ENCODE measurements around the gene BICDL1.
A peak's percentile ranks its signal among the peaks of the same experiment; 100 is the strongest.

Gene BICDL1

GRCh38 chr12:120062976-120063579 is 74.0 kb downstream of the BICDL1 start:
- Histone ChIP-seq H3K79me2 (ENCODE audit: control insufficient read depth, insufficient read depth, low read length, poor library complexity) (no peaks in the 10 kb centered on the region), H3K4ac (ENCODE audit: low read depth, low read length) (no peak overlapping the region), H3K9ac (ENCODE audit: low read length) (no peak overlapping the region), H3K14ac (ENCODE audit: low read length) (no peak overlapping the region), H3K23ac (ENCODE audit: low read length) (no peak overlapping the region), H4K91ac (ENCODE audit: low read depth, low read length) (no peak overlapping the region), H3K36me3 (ENCODE audit: control insufficient read depth in 1 of 2, insufficient read depth in 2 of 2, low read length in 2 of 2) (no peaks in the 10 kb centered on the region), H3K4me2 (ENCODE audit: low read length) (no peak overlapping the region), H2BK12ac (ENCODE audit: low read length) (no peak overlapping the region), H3K79me1 (ENCODE audit: low read length) (no peaks in the 10 kb centered on the region), H4K12ac (ENCODE audit: low read depth, low read length) (no peak overlapping the region), H3K4me1 (ENCODE audit: control insufficient read depth in 1 of 2, insufficient read depth in 2 of 2, low read length in 2 of 2) (peaks cover 4 to 13% of the 10 kb centered on the region in 2 experiments), H3K4me3 (ENCODE audit: low read depth, low read length) (no peak overlapping the region), H3K18ac (ENCODE audit: low read length) (no peak overlapping the region), H3K27ac (ENCODE audit: low read depth, low read length) (no peak overlapping the region), H2AFZ (ENCODE audit: insufficient read depth, low read length, poor library complexity) (no peak overlapping the region), H3K9me3 (ENCODE audit: insufficient read depth, low read depth, low read length) (no peaks in the 10 kb centered on the region), H2BK5ac (ENCODE audit: low read depth, low read length, poor library complexity) (no peak overlapping the region), H4K8ac (ENCODE audit: low read depth, low read length) (no peak overlapping the region), H2BK120ac (ENCODE audit: insufficient read depth, low read length, poor library complexity) (no peak overlapping the region), H2AK5ac (ENCODE audit: low read length) (no peak overlapping the region), H3K27me3 (ENCODE audit: insufficient read depth, low read length) (no peaks in the 10 kb centered on the region)
- no peak for DNase-seq
- WGBS (ENCODE audit: extremely low coverage, insufficient coverage, insufficient read length) = no CpG with 5 or more reads among the region's 3 CpGs

GRCh38 chr12:120064054-120064940 is 75.3 kb downstream of the BICDL1 start:
- Histone ChIP-seq H4K91ac (ENCODE audit: low read depth, low read length) (no peak overlapping the region), H3K14ac (ENCODE audit: low read length) (no peak overlapping the region), H3K4me2 (ENCODE audit: low read length) (no peak overlapping the region), H4K8ac (ENCODE audit: low read depth, low read length) (no peak overlapping the region), H3K9me3 (ENCODE audit: insufficient read depth, low read depth, low read length) (no peaks in the 10 kb centered on the region), H2BK12ac (ENCODE audit: low read length) (no peak overlapping the region), H3K23ac (ENCODE audit: low read length) (no peak overlapping the region), H3K27me3 (ENCODE audit: insufficient read depth, low read length) (no peaks in the 10 kb centered on the region), H3K36me3 (ENCODE audit: control insufficient read depth in 1 of 2, insufficient read depth in 2 of 2, low read length in 2 of 2) (no peaks in the 10 kb centered on the region), H3K27ac (ENCODE audit: low read depth, low read length) (no peak overlapping the region), H3K18ac (ENCODE audit: low read length) (no peak overlapping the region), H3K4me3 (ENCODE audit: low read depth, low read length) (no peak overlapping the region), H3K4ac (ENCODE audit: low read depth, low read length) (no peak overlapping the region), H2AFZ (ENCODE audit: insufficient read depth, low read length, poor library complexity) (no peak overlapping the region), H4K12ac (ENCODE audit: low read depth, low read length) (no peak overlapping the region), H3K79me1 (ENCODE audit: low read length) (no peaks in the 10 kb centered on the region), H3K79me2 (ENCODE audit: control insufficient read depth, insufficient read depth, low read length, poor library complexity) (no peaks in the 10 kb centered on the region), H2AK5ac (ENCODE audit: low read length) (no peak overlapping the region), H2BK120ac (ENCODE audit: insufficient read depth, low read length, poor library complexity) (no peak overlapping the region), H3K4me1 (ENCODE audit: control insufficient read depth in 1 of 2, insufficient read depth in 2 of 2, low read length in 2 of 2) (peaks cover 4 to 13% of the 10 kb centered on the region in 2 experiments), H3K9ac (ENCODE audit: low read length) (no peak overlapping the region), H2BK5ac (ENCODE audit: low read depth, low read length, poor library complexity) (no peak overlapping the region)
- WGBS (ENCODE audit: extremely low coverage, insufficient coverage, insufficient read length) = no CpG with 5 or more reads among the region's 16 CpGs
- DNase-seq = peak in 1 of 2 donors; percentile 4

GRCh38 chr12:120065472-120065871 is 76.4 kb downstream of the BICDL1 start:
- Histone ChIP-seq H3K79me1 (ENCODE audit: low read length) (no peaks in the 10 kb centered on the region), H2BK5ac (ENCODE audit: low read depth, low read length, poor library complexity) (no peak overlapping the region), H2BK120ac (ENCODE audit: insufficient read depth, low read length, poor library complexity) (no peak overlapping the region), H3K9ac (ENCODE audit: low read length) (no peak overlapping the region), H3K27me3 (ENCODE audit: insufficient read depth, low read length) (no peaks in the 10 kb centered on the region), H4K12ac (ENCODE audit: low read depth, low read length) (no peak overlapping the region), H3K4me3 (ENCODE audit: low read depth, low read length) (no peak overlapping the region), H3K23ac (ENCODE audit: low read length) (peak overlapping the region; percentile 50), H3K18ac (ENCODE audit: low read length) (no peak overlapping the region), H3K4ac (ENCODE audit: low read depth, low read length) (no peak overlapping the region), H3K36me3 (ENCODE audit: control insufficient read depth in 1 of 2, insufficient read depth in 2 of 2, low read length in 2 of 2) (no peaks in the 10 kb centered on the region), H2AFZ (ENCODE audit: insufficient read depth, low read length, poor library complexity) (no peak overlapping the region), H4K8ac (ENCODE audit: low read depth, low read length) (no peak overlapping the region), H3K4me1 (ENCODE audit: control insufficient read depth in 1 of 2, insufficient read depth in 2 of 2, low read length in 2 of 2) (peaks cover 4 to 13% of the 10 kb centered on the region in 2 experiments), H4K91ac (ENCODE audit: low read depth, low read length) (no peak overlapping the region), H2AK5ac (ENCODE audit: low read length) (no peak overlapping the region), H3K27ac (ENCODE audit: low read depth, low read length) (no peak overlapping the region), H3K9me3 (ENCODE audit: insufficient read depth, low read depth, low read length) (no peaks in the 10 kb centered on the region), H3K14ac (ENCODE audit: low read length) (no peak overlapping the region), H3K4me2 (ENCODE audit: low read length) (no peak overlapping the region), H2BK12ac (ENCODE audit: low read length) (no peak overlapping the region), H3K79me2 (ENCODE audit: control insufficient read depth, insufficient read depth, low read length, poor library complexity) (no peaks in the 10 kb centered on the region)
- no CpG with 5 or more reads among the region's 1 CpG for WGBS (ENCODE audit: extremely low coverage, insufficient coverage, insufficient read length)
- DNase-seq = peak; percentile 17 to 46

GRCh38 chr12:120066341-120066740 is 77.3 kb downstream of the BICDL1 start:
- Histone ChIP-seq H3K4me3 (ENCODE audit: low read depth, low read length) (no peak overlapping the region), H3K36me3 (ENCODE audit: control insufficient read depth in 1 of 2, insufficient read depth in 2 of 2, low read length in 2 of 2) (no peaks in the 10 kb centered on the region), H2AK5ac (ENCODE audit: low read length) (no peak overlapping the region), H3K27ac (ENCODE audit: low read depth, low read length) (no peak overlapping the region), H3K4me1 (ENCODE audit: control insufficient read depth in 1 of 2, insufficient read depth in 2 of 2, low read length in 2 of 2) (peaks cover 4 to 13% of the 10 kb centered on the region in 2 experiments), H2BK120ac (ENCODE audit: insufficient read depth, low read length, poor library complexity) (no peak overlapping the region), H3K18ac (ENCODE audit: low read length) (no peak overlapping the region), H2BK12ac (ENCODE audit: low read length) (no peak overlapping the region), H3K27me3 (ENCODE audit: insufficient read depth, low read length) (no peaks in the 10 kb centered on the region), H3K23ac (ENCODE audit: low read length) (no peak overlapping the region), H2BK5ac (ENCODE audit: low read depth, low read length, poor library complexity) (no peak overlapping the region), H3K9me3 (ENCODE audit: insufficient read depth, low read depth, low read length) (no peaks in the 10 kb centered on the region), H3K4me2 (ENCODE audit: low read length) (no peak overlapping the region), H4K91ac (ENCODE audit: low read depth, low read length) (no peak overlapping the region), H4K12ac (ENCODE audit: low read depth, low read length) (no peak overlapping the region), H4K8ac (ENCODE audit: low read depth, low read length) (no peak overlapping the region), H3K14ac (ENCODE audit: low read length) (no peak overlapping the region), H3K4ac (ENCODE audit: low read depth, low read length) (no peak overlapping the region), H3K9ac (ENCODE audit: low read length) (no peak overlapping the region), H2AFZ (ENCODE audit: insufficient read depth, low read length, poor library complexity) (no peak overlapping the region), H3K79me1 (ENCODE audit: low read length) (no peaks in the 10 kb centered on the region), H3K79me2 (ENCODE audit: control insufficient read depth, insufficient read depth, low read length, poor library complexity) (no peaks in the 10 kb centered on the region)
- WGBS (ENCODE audit: extremely low coverage, insufficient coverage, insufficient read length) = no CpG with 5 or more reads among the region's 2 CpGs
- peak; percentile 74 to 76 for DNase-seq

Measured in trophoblast cell (in vitro differentiated cells and primary cell).